ENCODE measurements around the gene MYCBP2.

GRCh38 chr13:77184455-77184854, 142.4 kb downstream of the MYCBP2 start:
- TF ChIP-seq CTCF (IDR thresholded peaks at IDR 0.05) (no peak), POLR2A (IDR thresholded peaks at IDR 0.05) (no peak)
